Left renal cortex interstitium (tissue), 4 donors: ENCODE data around the gene ZGPAT. TPM values are rescaled to one million over a fixed set of nuclear protein-coding genes. Genes with fewer than 3 reads are reported as not detected.
"Not testable (repeated sequence)": the region's sequence is repeated elsewhere in the genome, so short reads cannot be mapped to it uniquely, and the experiment has no call there.

Experiments
- DNase-seq, 4 donors: peaks; one replicate each; pipeline ENCODE4 v3.0.0-alpha.2; 2013; ENCODE audit warnings: low read depth in 4 of 4, low spot score in 2 of 4, missing footprints in 1 of 4
- polyA plus RNA-seq, 4 donors: library from polyadenylated mRNA; unstranded; fragments of 120-200 nt; gene quantifications; one replicate each; pipeline ENCODE4 v1.2.1, GENCODE V29; 2013; ENCODE audit not compliant: insufficient read length in 4 of 4

ZGPAT gene
- polyA plus RNA-seq = 10 to 100 TPM; 15.1 to 27.6 (median 23.7) TPM

- DNase-seq = peak in 3 of 4 donors; percentile 63 to 76 (median 70)
Measured at GRCh38 chr20:63707558-63708300, at the start of gene ZGPAT, which contains the start of gene ARFRP1. Gene ZGPAT (plus strand): TSS chr20:63708039. CDS start chr20:63708581, 542 bp downstream. Gene ARFRP1 (minus strand): TSS chr20:63707976. CDS start chr20:63707091, 885 bp downstream.

- DNase-seq = no peak
Measured at GRCh38 chr20:63658749-63659187, 49.1 kb upstream of the ZGPAT start.

GRCh38 chr20:63659370-63659769 is 48.5 kb upstream of the ZGPAT start:
- no peak for DNase-seq

GRCh38 chr20:63660174-63660573 is 47.7 kb upstream of the ZGPAT start:
- DNase-seq = not testable (repeated sequence)

GRCh38 chr20:63660622-63661021 is 47.2 kb upstream of the ZGPAT start:
- no peak for DNase-seq

GRCh38 chr20:63661108-63661507 is 46.7 kb upstream of the ZGPAT start:
- DNase-seq = no peak

- DNase-seq = no peak
Measured at GRCh38 chr20:63661959-63662812, 45.7 kb upstream of the ZGPAT start.

GRCh38 chr20:63662813-63663189 is 45.0 kb upstream of the ZGPAT start:
- no peak for DNase-seq

- no peak for DNase-seq
Measured at GRCh38 chr20:63663332-63664066, 44.3 kb upstream of the ZGPAT start.

- DNase-seq = no peak
Measured at GRCh38 chr20:63664143-63664851, 43.5 kb upstream of the ZGPAT start.

- DNase-seq = no peak
Measured at GRCh38 chr20:63664861-63665594, 42.8 kb upstream of the ZGPAT start.

- no peak for DNase-seq
Measured at GRCh38 chr20:63665708-63666107, 42.1 kb upstream of the ZGPAT start.

- DNase-seq = no peak
Measured at GRCh38 chr20:63667858-63668257, 40.0 kb upstream of the ZGPAT start.

- no peak for DNase-seq
Measured at GRCh38 chr20:63668351-63668750, 39.5 kb upstream of the ZGPAT start.

GRCh38 chr20:63671695-63672094 is 36.1 kb upstream of the ZGPAT start:
- not testable (repeated sequence) for DNase-seq

GRCh38 chr20:63672666-63673065 is 35.2 kb upstream of the ZGPAT start:
- DNase-seq = no peak

- no peak for DNase-seq
Measured at GRCh38 chr20:63673951-63674350, 33.9 kb upstream of the ZGPAT start.

- no peak for DNase-seq
Measured at GRCh38 chr20:63675681-63676368, 32.0 kb upstream of the ZGPAT start.

GRCh38 chr20:63678071-63678470 is 29.8 kb upstream of the ZGPAT start:
- no peak for DNase-seq
